ENCODE measurements around the gene SNTG2. TPM values are rescaled to one million over a fixed set of nuclear protein-coding genes. Genes with fewer than 3 reads are reported as not detected.

The SNTG2 gene
- total RNA-seq, 1 donor from 2014 or later: not detected

DNA sequence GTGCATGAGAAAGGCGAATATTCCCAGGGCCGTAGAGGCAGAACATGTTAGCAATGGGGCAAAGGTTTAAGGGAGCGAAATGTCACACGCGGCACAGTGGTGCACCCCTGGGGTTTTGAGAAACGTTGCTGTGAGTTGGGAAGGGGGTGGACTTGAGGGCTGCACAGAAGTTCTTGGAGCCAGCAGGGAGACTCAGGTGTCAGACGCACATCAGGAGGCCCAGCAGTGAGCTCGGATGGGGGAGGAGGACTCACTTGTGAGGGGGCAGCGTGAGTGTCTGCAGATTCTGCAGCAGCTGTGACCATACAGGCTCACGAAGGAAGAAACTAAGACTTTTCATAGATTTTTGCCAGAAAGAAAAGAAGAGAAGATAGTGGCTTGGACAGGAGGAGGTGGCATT is 218.2 kb downstream of the SNTG2 start:
- H3K4me3 ChIP-seq (ENCODE audit: low read depth, low read length): no peak overlapping the region
- TF ChIP-seq, protein P1, sequence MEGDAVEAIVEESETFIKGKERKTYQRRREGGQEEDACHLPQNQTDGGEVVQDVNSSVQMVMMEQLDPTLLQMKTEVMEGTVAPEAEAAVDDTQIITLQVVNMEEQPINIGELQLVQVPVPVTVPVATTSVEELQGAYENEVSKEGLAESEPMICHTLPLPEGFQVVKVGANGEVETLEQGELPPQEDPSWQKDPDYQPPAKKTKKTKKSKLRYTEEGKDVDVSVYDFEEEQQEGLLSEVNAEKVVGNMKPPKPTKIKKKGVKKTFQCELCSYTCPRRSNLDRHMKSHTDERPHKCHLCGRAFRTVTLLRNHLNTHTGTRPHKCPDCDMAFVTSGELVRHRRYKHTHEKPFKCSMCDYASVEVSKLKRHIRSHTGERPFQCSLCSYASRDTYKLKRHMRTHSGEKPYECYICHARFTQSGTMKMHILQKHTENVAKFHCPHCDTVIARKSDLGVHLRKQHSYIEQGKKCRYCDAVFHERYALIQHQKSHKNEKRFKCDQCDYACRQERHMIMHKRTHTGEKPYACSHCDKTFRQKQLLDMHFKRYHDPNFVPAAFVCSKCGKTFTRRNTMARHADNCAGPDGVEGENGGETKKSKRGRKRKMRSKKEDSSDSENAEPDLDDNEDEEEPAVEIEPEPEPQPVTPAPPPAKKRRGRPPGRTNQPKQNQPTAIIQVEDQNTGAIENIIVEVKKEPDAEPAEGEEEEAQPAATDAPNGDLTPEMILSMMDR (conservative IDR thresholded peaks at IDR 0.05; ENCODE audit: low read depth, low read length): no peak

DNA sequence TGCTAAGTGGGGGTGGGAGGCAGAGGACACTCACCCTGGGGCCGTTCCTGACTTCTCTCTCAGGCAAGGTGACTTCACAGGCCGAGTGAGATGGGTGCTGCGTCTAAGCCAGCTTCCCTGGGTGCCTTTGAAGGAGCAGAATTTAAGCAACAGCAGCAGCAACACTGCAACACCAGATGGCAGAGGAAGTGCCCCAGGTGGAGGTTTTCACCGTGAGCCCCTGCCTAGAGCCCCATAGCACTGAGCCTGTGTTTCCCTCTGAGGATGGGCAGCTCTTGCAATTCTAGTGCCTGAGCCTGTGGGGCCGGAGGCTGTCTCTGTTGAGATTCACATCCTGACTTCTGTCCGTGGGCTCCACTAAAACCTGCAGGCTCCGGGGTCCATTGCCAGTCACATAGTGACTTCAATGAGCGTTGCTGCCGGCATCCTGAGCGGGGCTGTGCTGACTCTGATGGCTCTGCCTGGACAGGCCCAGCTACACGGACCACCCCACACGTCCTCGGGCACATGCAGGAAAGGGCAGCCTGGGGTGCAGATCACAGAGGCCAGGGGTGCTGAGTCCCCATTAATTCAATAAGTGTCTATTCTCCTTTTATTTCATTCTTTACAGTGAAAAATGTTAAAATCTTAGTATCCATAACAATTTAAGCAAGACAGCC is 218.8 kb downstream of the SNTG2 start:
- TF ChIP-seq, protein P1 (conservative IDR thresholded peaks at IDR 0.05; ENCODE audit: low read depth, low read length): no peak
- DNase-seq (ENCODE audit: low read depth): no peak

More for the DNA sequence above, 218.2 kb downstream of the SNTG2 start:
- DNase-seq (ENCODE audit: low read depth): no peak

DNA sequence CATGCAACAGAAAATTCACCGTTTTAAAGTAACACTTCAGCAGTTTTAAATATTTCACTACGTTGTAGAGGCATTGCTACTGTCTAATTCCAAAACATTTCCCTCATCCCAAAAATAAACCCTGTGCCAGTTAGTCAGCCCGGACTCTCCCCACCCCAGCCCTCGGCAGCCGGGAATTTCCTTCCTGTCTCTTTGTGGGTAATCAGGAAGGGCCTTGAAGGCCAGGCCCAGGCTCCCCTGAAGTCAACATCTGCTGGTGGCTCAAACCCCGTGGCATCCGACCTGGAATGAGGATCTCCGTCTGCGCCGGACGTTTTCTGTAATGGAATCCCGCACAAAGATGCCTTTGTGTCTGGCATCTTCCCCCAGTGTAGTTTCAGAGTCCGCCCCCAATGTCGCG is 219.6 kb downstream of the SNTG2 start:
- TF ChIP-seq, protein P1 (conservative IDR thresholded peaks at IDR 0.05; ENCODE audit: low read depth, low read length): no peak
- DNase-seq (ENCODE audit: low read depth): no peak
- no peak overlapping the region for H3K4me3 ChIP-seq (ENCODE audit: low read depth, low read length)

More for the DNA sequence above, 218.8 kb downstream of the SNTG2 start:
- no peak overlapping the region for H3K4me3 ChIP-seq (ENCODE audit: low read depth, low read length)

DNA sequence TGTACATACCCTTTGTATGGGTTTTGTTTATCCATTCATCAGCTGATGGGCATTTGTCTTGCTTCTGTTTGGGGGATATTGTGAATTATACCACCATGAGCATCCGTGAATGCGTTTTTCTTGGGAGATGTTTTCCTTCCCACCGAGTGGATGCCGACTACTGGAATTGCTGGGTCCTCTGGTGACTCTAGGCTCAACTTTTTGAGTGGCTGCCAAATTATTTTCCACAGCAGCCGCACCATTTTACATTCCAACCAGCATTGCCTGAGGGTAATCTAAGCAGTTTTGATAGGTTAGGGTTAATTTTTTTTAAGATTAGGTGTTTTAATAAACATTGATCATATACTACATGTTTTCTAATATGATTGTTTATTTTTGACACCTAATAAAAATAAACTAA is 220.1 kb downstream of the SNTG2 start:
- no peak overlapping the region for H3K4me3 ChIP-seq (ENCODE audit: low read depth, low read length)
- TF ChIP-seq, protein P1 (conservative IDR thresholded peaks at IDR 0.05; ENCODE audit: low read depth, low read length): no peak
- no peak for DNase-seq (ENCODE audit: low read depth)

DNA sequence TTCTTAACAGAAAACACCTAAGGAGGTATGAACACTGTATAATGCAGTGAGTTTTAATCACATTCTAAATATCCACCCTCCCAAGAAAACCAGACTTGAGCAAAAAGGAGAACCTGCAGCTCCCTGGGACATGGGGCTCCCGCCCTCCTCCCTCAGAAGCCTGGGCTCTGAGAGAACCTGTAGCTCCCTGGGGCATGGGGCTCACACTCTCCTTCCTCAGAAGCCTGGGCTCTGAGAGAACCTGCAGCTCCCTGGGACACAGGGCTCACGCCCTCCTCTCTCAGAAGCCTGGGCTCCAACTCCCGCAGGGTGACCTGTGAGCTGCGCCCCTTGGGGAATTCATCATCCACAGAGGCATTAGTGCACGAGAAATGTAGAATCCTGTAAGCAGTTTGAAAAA is 222.9 kb downstream of the SNTG2 start:
- DNase-seq (ENCODE audit: low read depth): no peak
- TF ChIP-seq, protein P1 (conservative IDR thresholded peaks at IDR 0.05; ENCODE audit: low read depth, low read length): no peak
- H3K4me3 ChIP-seq (ENCODE audit: low read depth, low read length): no peak overlapping the region

DNA sequence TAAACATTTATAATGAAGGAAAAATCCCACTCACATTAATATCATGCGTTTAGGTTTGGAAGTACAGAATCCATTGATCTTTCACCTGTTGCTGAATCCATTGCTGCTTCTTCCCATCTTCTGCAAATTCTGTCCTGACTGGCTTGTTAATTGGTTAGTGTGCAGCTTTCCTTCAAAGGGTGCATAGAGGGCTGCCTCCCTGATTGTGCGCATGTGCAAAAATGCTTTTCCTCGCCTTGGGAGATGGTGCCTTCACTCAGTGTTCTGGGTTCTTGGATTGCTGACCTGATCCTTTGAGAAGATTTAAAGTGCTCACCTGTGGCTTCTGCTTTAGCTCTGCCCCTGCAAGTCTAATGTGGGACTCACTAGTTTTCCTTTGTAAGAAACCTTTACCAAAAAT is 231.2 kb downstream of the SNTG2 start:
- DNase-seq (ENCODE audit: low read depth): no peak
- H3K4me3 ChIP-seq (ENCODE audit: low read depth, low read length): no peak overlapping the region
- TF ChIP-seq, protein P1 (conservative IDR thresholded peaks at IDR 0.05; ENCODE audit: low read depth, low read length): no peak

DNA sequence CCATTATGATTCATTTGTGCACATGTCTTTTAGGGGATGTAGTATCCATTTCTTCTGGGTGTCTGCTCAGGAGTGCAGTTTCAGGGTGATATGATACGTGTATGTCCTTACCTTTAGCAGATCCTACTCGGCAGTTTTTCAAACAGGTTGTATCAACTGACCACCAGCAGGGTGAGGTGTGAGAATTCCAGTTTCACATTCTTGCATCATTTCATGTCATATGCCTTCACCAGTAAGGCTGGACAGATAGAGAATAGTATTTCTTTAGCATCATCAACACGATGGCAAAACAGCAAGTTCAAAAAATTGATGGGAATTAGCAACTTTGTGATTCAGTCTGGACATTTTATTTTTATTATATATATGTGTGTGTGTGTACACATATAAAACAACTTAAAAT is 232.7 kb downstream of the SNTG2 start:
- TF ChIP-seq, protein P1 (conservative IDR thresholded peaks at IDR 0.05; ENCODE audit: low read depth, low read length): no peak
- DNase-seq (ENCODE audit: low read depth): no peak
- no peak overlapping the region for H3K4me3 ChIP-seq (ENCODE audit: low read depth, low read length)

Measured in epithelial cell of proximal tubule (primary cell).